PC-9 (cell line): Measurements from ENCODE around the gene PIGM. TPM values are rescaled to one million over a fixed set of nuclear protein-coding genes. Genes with fewer than 3 reads are reported as not detected.

Experiments used
- Bru-seq: library from RNA; stranded (reverse); fragments of 400-500 nt; gene quantifications from one replicate; lab custom pipeline; 2021; lab: Mats Ljungman, UMichigan
- BruChase-seq, 2 experiments: library from RNA; stranded (reverse); fragments of 400-500 nt; gene quantifications; one replicate each; lab custom pipeline; 2021; lab: Mats Ljungman, UMichigan
- BruUV-seq: library from RNA; stranded (reverse); fragments of 400-500 nt; replicated peaks from 2 replicates; lab custom pipeline; 2021; lab: Mats Ljungman, UMichigan
- CTCF ChIA-PET: fragments of 300-600 bp; sonication (Branson Sonifier 250); formaldehyde crosslinking; loops from one replicate; lab custom pipeline; 2022; ENCODE audit warnings: antibody characterized with exemption; lab: Charles Lee
- POLR2A ChIA-PET: fragments of 300-600 bp; sonication (Branson Sonifier 250); formaldehyde crosslinking; loops from one replicate; lab custom pipeline; 2022; ENCODE audit warnings: antibody characterized with exemption; ENCODE audit not compliant: unreplicated experiment; lab: Charles Lee
- DNase-seq, 2 experiments: peaks; one replicate each; pipeline versions ENCODE4 v3.0.0 to v3.0.0-alpha.2; 2015 to 2022; ENCODE audit warnings: mixed read lengths in 1 of 2
- H2AFZ ChIP-seq: fragments of 200-600 bp; sonication (generic); 2 replicates; pipeline ENCODE4 v1.8.1; 2017; ENCODE audit warnings: antibody characterized with exemption
- H3F3A ChIP-seq: fragments of 200-600 bp; sonication (generic); 2 replicates; pipeline ENCODE4 v1.8.1; 2017; ENCODE audit warnings: antibody characterized with exemption, mild to moderate bottlenecking, low read depth; ENCODE audit not compliant: insufficient read depth
- H3K27ac ChIP-seq: fragments of 200-600 bp; sonication (generic); 2 replicates; pipeline ENCODE4 v1.6.1; 2016; ENCODE audit warnings: mixed run types
- H3K27me3 ChIP-seq: fragments of 200-600 bp; sonication (generic); 2 replicates; pipeline ENCODE4 v1.6.1; 2016; ENCODE audit warnings: low read depth, mixed run types; ENCODE audit not compliant: insufficient read depth
- H3K36me3 ChIP-seq: fragments of 200-600 bp; sonication (generic); 2 replicates; pipeline ENCODE4 v1.6.1; 2016; ENCODE audit warnings: low read depth, mixed run types
- H3K4me1 ChIP-seq: fragments of 200-600 bp; sonication (generic); replicated peaks from 2 replicates; pipeline ENCODE4 v1.6.1; 2016; ENCODE audit warnings: mixed run types; ENCODE audit not compliant: insufficient read depth
- H3K4me2 ChIP-seq: fragments of 200-600 bp; sonication (generic); 2 replicates; pipeline ENCODE4 v1.6.1; 2017; ENCODE audit warnings: mixed run types
- H3K4me3 ChIP-seq: fragments of 200-600 bp; sonication (generic); 2 replicates; pipeline ENCODE4 v1.6.1; 2016; ENCODE audit warnings: mixed run types
- H3K79me2 ChIP-seq: fragments of 200-600 bp; sonication (generic); 2 replicates; pipeline ENCODE4 v1.6.1; 2017; ENCODE audit warnings: low read depth, mixed run types
- H3K9me2 ChIP-seq: fragments of 200-600 bp; sonication (generic); 2 replicates; pipeline ENCODE4 v1.8.1; 2017; ENCODE audit warnings: mild to moderate bottlenecking; ENCODE audit not compliant: insufficient read depth
- H3K9me3 ChIP-seq: fragments of 200-600 bp; sonication (generic); 2 replicates; pipeline ENCODE4 v1.8.1; 2016; ENCODE audit warnings: low read depth; ENCODE audit not compliant: insufficient read depth
- H4K20me1 ChIP-seq: fragments of 200-600 bp; sonication (generic); 2 replicates; pipeline ENCODE4 v1.8.1; 2017; ENCODE audit not compliant: insufficient read depth
- EZH2 ChIP-seq: fragments of 200-600 bp; sonication (generic); IDR thresholded peaks from 2 replicates; pipeline ENCODE4 v1.8.0; 2017; ENCODE audit warnings: antibody characterized with exemption, low read depth
- intact Hi-C: fragments of 100-400 bp; cut with micrococcal nuclease; formaldehyde crosslinking; loops from one replicate; pipeline ENCODE4 v1.10.0; 2022; ENCODE audit not compliant: unreplicated experiment
- long read RNA-seq: library from polyadenylated mRNA; stranded (forward); transcript quantifications from one replicate; pipeline ENCODE4 v2.0.0, GENCODE V29; 2022
- total RNA-seq: library from RNA; stranded (reverse); gene quantifications from 2 replicates; pipeline ENCODE4 v1.2.3, GENCODE V29; 2021
- TF ChIP-seq, protein P1 (sequence below): fragments of 200-600 bp; sonication (generic); conservative IDR thresholded peaks from 2 replicates; pipeline ENCODE4 v1.6.1; 2017; ENCODE audit warnings: mixed run types, antibody characterized with exemption, mild to moderate bottlenecking, moderate library complexity

Gene PIGM
- total RNA-seq, result 3.3 and 4.0 TPM in 2 replicates
- percentile 59 among the genes with signal in this experiment for Bru-seq, nascent RNA
- BruChase-seq, experiment 1, labeled RNA remaining after a 2-hour chase, result percentile 72 among the genes with signal in this experiment
- percentile 74 among the genes with signal in this experiment for BruChase-seq, experiment 2, labeled RNA remaining after a 6-hour chase
- long read RNA-seq, full-length matches to known transcripts, result 14 of 14 reads
- long read RNA-seq, partial matches to known transcripts, result 0 of 14 reads
- long read RNA-seq, other reads (novel, unspliced or antisense), result 0 of 14 reads

DNA sequence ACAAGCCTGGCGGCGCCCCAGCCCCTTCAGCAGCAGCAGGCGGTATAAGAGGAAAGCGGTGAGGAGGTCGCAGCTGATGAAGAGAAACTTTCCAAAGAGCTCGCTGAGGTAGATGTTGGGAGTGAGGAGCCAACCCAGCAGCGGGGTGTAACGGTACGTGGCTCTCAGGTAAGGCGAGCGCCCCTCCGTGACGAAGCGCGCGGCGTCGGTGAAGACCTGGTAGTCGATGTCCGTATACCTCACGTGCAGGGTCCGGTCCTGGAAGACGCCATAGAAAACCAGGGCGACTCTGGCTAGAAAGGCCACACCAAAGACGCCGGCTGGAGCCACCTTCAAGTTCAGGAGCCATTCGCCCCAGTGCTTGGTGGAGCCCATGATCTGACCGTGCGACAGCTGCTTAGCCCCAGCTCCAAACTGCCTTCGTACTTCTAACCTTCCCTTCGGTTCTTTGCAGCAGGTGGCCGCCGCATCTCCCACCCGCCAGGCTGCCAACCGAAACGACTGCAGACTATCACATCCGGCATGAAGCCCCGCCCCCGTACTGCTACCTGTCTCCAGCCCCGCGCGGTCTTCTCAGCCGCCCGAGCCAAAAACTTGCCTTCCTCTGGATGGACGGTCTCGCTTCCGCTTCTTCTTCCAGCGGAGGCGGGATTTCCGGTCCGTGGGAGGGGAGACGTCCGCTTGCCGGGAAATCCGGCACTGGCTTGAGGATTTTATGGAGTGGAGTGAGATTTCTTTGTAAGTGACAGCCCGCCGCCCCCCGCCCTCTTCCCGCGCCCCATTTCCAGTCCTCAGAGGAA is at the start of gene PIGM:
TSS of gene PIGM (minus strand) at position 626 of the 800 bp plus-strand sequence. CDS start at position 375, 251 bp downstream.
- intact Hi-C loops, result loop anchor here (1.0 to 5.0 kb wide), 3 partner anchors 71 to 251 kb away; partner anchors contain the start of genes DUSP23 and PEA15
- TF ChIP-seq, protein P1, sequence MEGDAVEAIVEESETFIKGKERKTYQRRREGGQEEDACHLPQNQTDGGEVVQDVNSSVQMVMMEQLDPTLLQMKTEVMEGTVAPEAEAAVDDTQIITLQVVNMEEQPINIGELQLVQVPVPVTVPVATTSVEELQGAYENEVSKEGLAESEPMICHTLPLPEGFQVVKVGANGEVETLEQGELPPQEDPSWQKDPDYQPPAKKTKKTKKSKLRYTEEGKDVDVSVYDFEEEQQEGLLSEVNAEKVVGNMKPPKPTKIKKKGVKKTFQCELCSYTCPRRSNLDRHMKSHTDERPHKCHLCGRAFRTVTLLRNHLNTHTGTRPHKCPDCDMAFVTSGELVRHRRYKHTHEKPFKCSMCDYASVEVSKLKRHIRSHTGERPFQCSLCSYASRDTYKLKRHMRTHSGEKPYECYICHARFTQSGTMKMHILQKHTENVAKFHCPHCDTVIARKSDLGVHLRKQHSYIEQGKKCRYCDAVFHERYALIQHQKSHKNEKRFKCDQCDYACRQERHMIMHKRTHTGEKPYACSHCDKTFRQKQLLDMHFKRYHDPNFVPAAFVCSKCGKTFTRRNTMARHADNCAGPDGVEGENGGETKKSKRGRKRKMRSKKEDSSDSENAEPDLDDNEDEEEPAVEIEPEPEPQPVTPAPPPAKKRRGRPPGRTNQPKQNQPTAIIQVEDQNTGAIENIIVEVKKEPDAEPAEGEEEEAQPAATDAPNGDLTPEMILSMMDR, result no peak
- no peak for TF ChIP-seq EZH2
- DNase-seq, result peak; percentile 94 to 95
- no peaks in the 10 kb centered on the region for H3K9me3 ChIP-seq
- H3K9me2 ChIP-seq, result no peaks in the 10 kb centered on the region
- no peaks in the 10 kb centered on the region for H3K36me3 ChIP-seq
- H4K20me1 ChIP-seq, result no peaks in the 10 kb centered on the region
- H2AFZ ChIP-seq, result peak within 1 kb of the TSS; percentile 97
- no TSS peak for BruUV-seq
- peak within 1 kb of the TSS; percentile 37; the same call in 1 of the 2 replicates for H3K27ac ChIP-seq
- ChIA-PET CTCF (interaction anchor here (0.6 to 1.3 kb wide), 3 partner anchors 22 to 1195 kb away, joined by 3 to 6 read pairs (median 6); no protein-coding TSS in a partner anchor), POLR2A (interaction anchor here (0.6 to 0.7 kb wide), 2 partner anchors 106 to 302 kb away, joined by 4 to 6 read pairs; partner anchors contain the start of gene TAGLN2)
- peaks cover 15% of the 10 kb centered on the region for H3K79me2 ChIP-seq
- peak within 1 kb of the TSS; percentile 83 for H3K4me3 ChIP-seq
- peak within 1 kb of the TSS; percentile 95 for H3K4me2 ChIP-seq
- peaks cover 19% of the 10 kb centered on the region for H3K4me1 ChIP-seq
- H3K27me3 ChIP-seq, result no peaks in the 10 kb centered on the region
- no peaks in the 10 kb centered on the region for H3F3A ChIP-seq

DNA sequence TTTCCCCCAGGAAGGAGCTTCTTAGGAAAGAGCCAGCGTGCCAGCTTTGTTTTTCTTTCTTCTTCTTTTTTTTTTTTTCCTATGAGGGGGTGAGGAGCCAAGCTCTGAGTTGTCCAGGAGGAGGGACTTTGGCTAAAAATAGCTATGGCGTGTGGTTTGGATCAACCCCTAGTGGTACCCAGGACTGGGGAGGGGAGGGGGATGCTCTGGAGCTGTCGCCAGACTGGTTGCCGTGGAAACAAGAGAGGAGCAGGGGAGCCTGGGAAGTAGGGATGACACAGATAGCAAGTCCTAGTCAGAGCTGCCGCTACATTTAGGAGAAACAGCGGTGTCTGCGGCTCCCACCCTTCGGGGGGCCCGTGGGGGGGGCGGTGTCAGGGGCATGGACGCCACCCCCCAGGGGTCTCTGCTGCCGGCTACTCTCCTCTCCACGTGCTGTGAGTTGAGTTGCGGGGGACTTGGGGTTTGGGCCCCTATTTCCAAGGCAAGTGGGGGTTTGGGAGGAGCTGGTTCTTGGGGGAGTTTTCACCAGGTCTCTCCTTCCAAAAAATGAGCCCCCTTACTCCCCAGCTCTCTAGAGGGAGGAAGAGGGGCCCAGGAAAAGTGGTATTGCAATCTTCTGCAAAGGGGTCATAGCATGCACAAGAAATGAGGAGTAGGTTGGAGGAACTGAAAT is 49.6 kb upstream of the PIGM start, which contains the start of gene KCNJ9:
TSS of gene KCNJ9 (plus strand) at position 278 of the 676 bp plus-strand sequence. CDS start 2,493 bp downstream, outside the sequence.
- Histone ChIP-seq H3K9me3 (no peaks in the 10 kb centered on the region), H4K20me1 (no peaks in the 10 kb centered on the region), H3K9me2 (no peaks in the 10 kb centered on the region), H3K79me2 (no peaks in the 10 kb centered on the region), H3F3A (no peaks in the 10 kb centered on the region), H3K36me3 (no peaks in the 10 kb centered on the region), H3K4me1 (no peaks in the 10 kb centered on the region), H3K27ac (no peak within 1 kb of the TSS), H3K27me3 (peaks cover 32% of the 10 kb centered on the region), H2AFZ (no peak within 1 kb of the TSS), H3K4me3 (no peak within 1 kb of the TSS), H3K4me2 (no peak within 1 kb of the TSS)
- CTCF ChIA-PET, result interaction anchor here (0.7 to 1.9 kb wide), 3 partner anchors 74 to 551 kb away, joined by 3 to 4 read pairs (median 3); no protein-coding TSS in a partner anchor
- no peak for TF ChIP-seq EZH2
- TF ChIP-seq, protein P1, result no peak
- no peak for DNase-seq
- POLR2A ChIA-PET, result no interaction called here
- no TSS peak for BruUV-seq
- intact Hi-C loops, result loop anchor here (10.0 kb wide), 1 partner anchor 523 kb away; no protein-coding TSS in a partner anchor
